ENCODE data around the gene GEMIN4. TPM values are rescaled to one million over a fixed set of nuclear protein-coding genes. Genes with fewer than 3 reads are reported as not detected.

Gene GEMIN4
- total and polyA plus RNA-seq, 3 donors from 2014 or later = 64.2 to 149 (median 77.4) TPM

GRCh38 chr17:732902-733720 is 19.0 kb downstream of the GEMIN4 start:
- 7 to 43% methylated on average over 4 to 54 of the region's 57 CpGs for WGBS, 2 donors
- H3K36me3 ChIP-seq (ENCODE audit: low read depth, missing control alignments) = no peaks in the 10 kb centered on the region
- no peak for DNase-seq
- no peaks in the 10 kb centered on the region for H3K9me3 ChIP-seq
- peaks cover 9% of the 10 kb centered on the region for H3K4me1 ChIP-seq
- no peaks in the 10 kb centered on the region for H3K27me3 ChIP-seq
- H3K27ac ChIP-seq = peak overlapping the region in 1 of 2 donors; percentile 64
- peak overlapping the region; percentile 63 to 66 for H3K4me3 ChIP-seq
- TF ChIP-seq POLR2A (IDR thresholded peaks at IDR 0.05) (no peak), CTCF (IDR thresholded peaks at IDR 0.05) (no peak)
- intact Hi-C loops (cut with DNase I; ENCODE audit: low total_unique reads) = no loop called here

GRCh38 chr17:732067-732901 is 19.8 kb downstream of the GEMIN4 start, which contains the start of gene TLCD3A:
Gene TLCD3A, plus strand, starts transcription at chr17:732596. Its CDS starts 52 bp downstream, at chr17:732648.
- TF ChIP-seq CTCF (IDR thresholded peaks at IDR 0.05) (no peak), POLR2A (IDR thresholded peaks at IDR 0.05) (no peak)
- Histone ChIP-seq H3K36me3 (ENCODE audit: low read depth, missing control alignments) (no peaks in the 10 kb centered on the region), H3K27me3 (no peaks in the 10 kb centered on the region), H3K4me3 (peak within 1 kb of the TSS; percentile 66 to 80), H3K27ac (peak within 1 kb of the TSS; percentile 55 to 68), H3K4me1 (peaks cover 9% of the 10 kb centered on the region), H3K9me3 (no peaks in the 10 kb centered on the region)
- 0% methylated on average over 17 to 23 of the region's 126 CpGs for WGBS, 2 donors
- intact Hi-C loops (cut with DNase I; ENCODE audit: low total_unique reads) = no loop called here
- peak; percentile 56 for DNase-seq

- Histone ChIP-seq H3K9me3 (no peaks in the 10 kb centered on the region), H3K27me3 (no peaks in the 10 kb centered on the region), H3K4me3 (peak overlapping the region; percentile 66 to 80), H3K36me3 (ENCODE audit: low read depth, missing control alignments) (no peaks in the 10 kb centered on the region), H3K4me1 (peaks cover 9% of the 10 kb centered on the region), H3K27ac (peak overlapping the region; percentile 55 to 68)
- 19 to 29% methylated on average over 10 to 23 of the region's 26 CpGs for WGBS, 2 donors
- intact Hi-C loops (cut with DNase I; ENCODE audit: low total_unique reads) = no loop called here
- TF ChIP-seq CTCF (IDR thresholded peaks at IDR 0.05) (no peak), POLR2A (IDR thresholded peaks at IDR 0.05) (no peak)
- DNase-seq = no peak
Measured at GRCh38 chr17:731644-732066, 20.4 kb downstream of the GEMIN4 start.

GRCh38 chr17:728911-729310 is 23.2 kb downstream of the GEMIN4 start:
- WGBS, 2 donors = 92 to 94% methylated on average over 5 of the region's 5 CpGs

More at GRCh38 chr17:728911-729310, 23.2 kb downstream of the GEMIN4 start:
- Histone ChIP-seq H3K27me3 (no peaks in the 10 kb centered on the region), H3K27ac (no peak overlapping the region), H3K4me1 (peaks cover 9% of the 10 kb centered on the region), H3K9me3 (no peaks in the 10 kb centered on the region), H3K36me3 (ENCODE audit: low read depth, missing control alignments) (no peaks in the 10 kb centered on the region), H3K4me3 (no peak overlapping the region)
- TF ChIP-seq POLR2A (IDR thresholded peaks at IDR 0.05) = no peak
- no peak for TF ChIP-seq CTCF (IDR thresholded peaks at IDR 0.05)
- intact Hi-C loops (cut with DNase I; ENCODE audit: low total_unique reads) = no loop called here
- no peak for DNase-seq
